GM12892 (cell line): ENCODE measurements around the gene KCNIP3.

ENCODE experiments used
- DNase-seq: peaks from one replicate; pipeline ENCODE4 v3.0.0; 2011; ENCODE audit not compliant: insufficient read length
- FAIRE-seq: peaks from 2 replicates; lab custom pipeline; 2011; peaks lifted over from hg19 to GRCh38; lab: Jason Lieb, UNC
- POLR2A ChIP-seq: IDR thresholded peaks from 2 replicates; pipeline ENCODE4 v1.6.1; 2011; ENCODE audit warnings: low read depth, low read length, control low read depth
- POLR2AphosphoS5 ChIP-seq: IDR thresholded peaks from 2 replicates; pipeline ENCODE4 v1.6.1; 2011; ENCODE audit warnings: low read depth, low read length, control low read depth
- TAF1 ChIP-seq: IDR thresholded peaks from 2 replicates; pipeline ENCODE4 v1.6.1; 2011; ENCODE audit warnings: low read depth, mild to moderate bottlenecking, control low read depth, low read length, borderline replicate concordance

The KCNIP3 gene

DNA sequence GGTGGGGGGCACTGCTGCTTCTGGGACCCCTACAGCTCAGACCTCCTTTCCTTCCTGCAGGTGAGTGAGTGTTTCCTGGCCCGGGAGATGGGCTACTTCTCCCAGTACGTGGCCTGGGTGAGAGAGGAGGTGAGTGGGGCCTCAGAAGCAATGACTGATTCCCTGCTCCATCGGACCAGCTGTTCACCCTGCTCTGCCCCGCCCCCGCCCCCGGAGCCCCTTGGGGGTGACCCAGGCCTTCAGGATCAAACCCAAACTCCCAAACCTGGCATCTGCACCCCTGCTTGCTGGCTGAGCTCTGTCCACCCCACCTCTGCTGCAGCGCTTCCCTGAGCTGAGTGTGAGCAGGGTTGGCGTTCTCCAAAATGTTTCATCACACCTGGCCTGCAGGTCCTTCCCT lies 9.8 kb upstream of the KCNIP3 start:
- no peak for FAIRE-seq
- DNase-seq = no peak
- TF ChIP-seq POLR2AphosphoS5 = no peak
- no peak for TF ChIP-seq POLR2A
- TF ChIP-seq TAF1 = no peak

DNA sequence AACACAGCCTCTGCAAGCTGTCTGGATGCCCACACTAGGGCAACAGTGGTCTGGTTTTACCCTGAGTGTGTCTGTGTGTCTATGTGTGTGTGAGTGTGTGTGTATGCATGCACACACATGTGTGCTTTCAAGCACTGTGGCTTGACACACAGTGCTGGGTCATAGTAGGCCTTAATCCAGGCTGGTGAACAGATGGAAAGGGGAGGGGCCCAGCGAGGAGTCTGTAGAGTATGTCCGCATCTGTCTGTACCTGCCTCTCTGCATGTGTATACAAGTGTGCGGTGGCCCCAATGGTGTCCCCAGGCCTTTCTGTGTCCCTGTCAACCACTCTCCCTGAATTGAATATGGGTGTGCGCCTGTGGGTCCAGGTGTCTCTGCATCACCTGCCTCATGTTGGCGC lies 9.3 kb upstream of the KCNIP3 start:
- DNase-seq (no peak), FAIRE-seq (no peak)
- no peak for TF ChIP-seq POLR2A
- no peak for TF ChIP-seq POLR2AphosphoS5
- no peak for TF ChIP-seq TAF1

DNA sequence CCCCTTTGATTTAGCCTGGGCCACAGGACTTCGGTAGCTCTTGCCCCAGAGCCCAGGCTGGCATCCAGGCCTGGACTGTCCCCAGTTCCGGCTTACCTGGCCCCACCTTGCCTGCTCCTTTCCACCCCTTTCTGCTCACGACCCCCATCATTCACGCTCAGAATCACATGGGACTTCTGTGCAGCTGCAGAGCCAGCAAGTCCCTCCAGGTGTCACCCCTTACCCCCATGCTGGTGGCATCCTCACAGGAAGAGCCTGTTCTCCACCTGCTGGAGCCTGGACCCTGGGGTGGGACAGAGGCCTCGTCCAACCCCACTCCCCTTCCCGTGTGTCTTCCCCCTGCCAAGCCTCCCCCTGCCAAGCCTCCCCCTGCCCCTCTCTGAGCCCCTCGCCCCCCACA lies 7.9 kb upstream of the KCNIP3 start:
- TF ChIP-seq POLR2A (no peak), TAF1 (no peak), POLR2AphosphoS5 (no peak)
- no peak for FAIRE-seq
- DNase-seq = no peak

DNA sequence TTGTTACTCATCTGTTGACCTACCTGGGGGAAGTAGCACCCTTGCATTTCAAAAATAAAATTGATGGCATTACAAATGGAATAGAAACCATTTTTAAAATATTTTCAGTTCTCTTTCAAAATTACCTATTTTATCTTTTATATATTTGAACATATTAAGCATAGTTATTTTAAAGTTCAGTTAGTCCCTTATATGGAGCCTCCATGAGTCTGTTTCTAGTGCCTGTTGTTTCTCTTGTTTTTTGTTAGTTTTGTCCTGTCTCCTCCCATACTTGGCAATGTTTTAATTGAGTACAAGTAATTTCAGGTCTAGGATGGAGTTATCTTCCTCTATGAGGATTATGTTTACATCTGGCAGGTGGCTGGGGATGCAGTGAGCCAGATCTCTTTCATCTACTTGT lies 5.9 kb upstream of the KCNIP3 start:
- TF ChIP-seq POLR2A (no peak), TAF1 (no peak), POLR2AphosphoS5 (no peak)
- DNase-seq (no peak), FAIRE-seq (no peak)

DNA sequence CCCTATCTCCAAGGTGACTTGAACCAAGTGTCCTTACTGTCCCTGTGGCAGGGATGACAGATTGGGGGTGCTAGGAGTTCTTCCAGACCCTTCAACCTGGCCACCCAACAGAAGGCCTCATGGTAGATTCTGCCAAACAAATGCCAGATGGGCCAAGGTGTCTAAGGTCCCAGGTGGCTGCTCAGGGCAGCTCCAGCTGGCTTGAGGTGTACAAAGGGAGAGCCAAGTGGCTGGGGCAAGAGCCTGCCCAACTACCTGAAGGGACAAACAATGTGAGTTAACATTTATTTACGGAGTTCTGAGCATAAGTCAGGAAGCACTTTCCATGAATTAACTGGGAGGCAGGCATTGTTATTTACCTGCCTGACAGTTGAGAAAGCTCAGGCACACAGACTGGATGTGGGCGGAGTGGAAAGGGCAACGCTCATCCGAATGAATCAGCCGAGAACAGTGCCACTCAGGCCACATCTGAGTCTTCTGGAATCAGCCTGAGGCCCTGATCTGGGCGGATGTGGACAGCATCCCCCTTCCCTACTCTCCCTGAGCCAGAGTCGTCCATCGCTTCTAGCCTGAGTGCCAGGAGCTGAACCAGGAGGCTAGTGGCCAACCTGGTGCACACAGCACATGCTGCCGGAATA lies 4.4 kb upstream of the KCNIP3 start:
- FAIRE-seq = no peak
- DNase-seq = no peak
- no peak for TF ChIP-seq POLR2A
- TF ChIP-seq POLR2AphosphoS5 = no peak
- no peak for TF ChIP-seq TAF1

DNA sequence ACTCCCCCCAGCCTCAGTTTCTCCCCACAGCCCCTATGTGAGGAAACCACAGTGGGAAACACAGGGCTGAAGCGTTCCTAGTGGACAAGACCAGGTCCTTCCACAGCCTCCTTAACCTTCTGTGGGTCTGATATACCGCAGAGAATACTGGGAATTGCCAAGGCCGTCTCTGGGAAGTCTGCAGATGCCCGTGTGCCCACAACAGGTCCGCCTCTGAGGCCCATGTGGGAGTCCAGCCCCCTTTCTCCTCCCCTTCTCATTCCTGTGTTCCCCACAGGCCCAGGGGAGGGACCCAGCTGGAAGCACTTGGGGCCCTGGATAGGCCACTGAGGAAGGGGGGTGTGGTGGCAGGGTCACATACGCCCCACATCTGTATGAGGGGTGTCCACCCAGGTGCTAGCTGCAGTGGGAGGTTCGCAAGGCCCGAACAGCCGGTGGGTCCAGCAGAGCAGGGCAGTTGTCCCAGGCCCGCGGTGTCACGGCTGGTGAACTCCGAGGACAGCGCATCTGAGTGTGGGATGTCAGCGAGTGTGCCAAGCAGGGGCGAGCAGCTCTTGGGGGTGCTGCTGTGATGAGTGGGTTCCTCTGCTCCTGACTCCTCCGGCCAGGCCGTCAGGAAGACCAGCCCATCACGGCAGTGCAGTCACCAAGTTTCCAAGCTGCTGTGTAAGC lies 2.4 kb upstream of the KCNIP3 start:
- no peak for FAIRE-seq
- TF ChIP-seq POLR2AphosphoS5 (no peak), POLR2A (no peak), TAF1 (no peak)
- DNase-seq = no peak

DNA sequence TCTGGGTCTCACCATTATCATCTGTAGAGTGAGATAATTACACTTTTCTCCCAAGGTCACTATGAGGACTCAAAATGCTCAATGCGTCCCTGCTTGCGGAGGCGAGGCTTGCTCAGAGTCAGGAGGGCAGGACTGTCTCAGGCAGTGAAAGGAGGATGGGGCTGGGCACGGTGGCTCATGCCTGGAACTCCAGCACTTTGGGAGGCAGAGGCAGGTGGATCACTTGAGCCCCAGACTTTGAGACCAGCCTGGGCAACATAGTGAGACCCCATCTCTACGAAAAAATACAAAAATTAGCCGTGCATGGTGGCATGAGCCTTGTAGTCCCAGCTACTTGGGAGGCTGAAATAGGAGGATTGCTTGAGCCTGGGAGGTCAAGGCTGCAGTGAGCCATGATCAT lies 1.8 kb upstream of the KCNIP3 start:
- FAIRE-seq = no peak
- TF ChIP-seq TAF1 (no peak), POLR2A (no peak), POLR2AphosphoS5 (no peak)
- DNase-seq = no peak

DNA sequence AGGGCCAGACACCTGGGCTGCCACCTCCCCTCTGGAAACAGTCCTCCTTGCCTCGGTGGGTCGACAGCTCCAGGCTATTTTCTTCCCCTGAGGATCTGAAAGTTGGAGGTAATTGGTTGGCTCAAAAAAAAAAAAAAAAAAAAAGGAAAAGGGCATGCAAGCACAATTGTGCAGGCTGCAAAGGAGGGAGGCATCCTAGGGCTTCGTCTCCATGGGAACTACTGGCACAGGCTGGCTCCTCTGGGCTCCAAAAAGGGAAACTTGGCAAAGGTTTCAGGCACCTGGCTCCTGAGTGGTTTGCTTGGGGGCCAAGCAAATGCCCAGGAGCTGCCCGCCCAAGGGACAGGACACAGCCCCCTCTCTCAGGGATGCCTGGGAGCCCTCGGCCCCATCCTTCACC lies 1.1 kb upstream of the KCNIP3 start:
- FAIRE-seq = no peak
- no peak for TF ChIP-seq POLR2A
- TF ChIP-seq TAF1 = no peak
- TF ChIP-seq POLR2AphosphoS5 = no peak
- no peak for DNase-seq

DNA sequence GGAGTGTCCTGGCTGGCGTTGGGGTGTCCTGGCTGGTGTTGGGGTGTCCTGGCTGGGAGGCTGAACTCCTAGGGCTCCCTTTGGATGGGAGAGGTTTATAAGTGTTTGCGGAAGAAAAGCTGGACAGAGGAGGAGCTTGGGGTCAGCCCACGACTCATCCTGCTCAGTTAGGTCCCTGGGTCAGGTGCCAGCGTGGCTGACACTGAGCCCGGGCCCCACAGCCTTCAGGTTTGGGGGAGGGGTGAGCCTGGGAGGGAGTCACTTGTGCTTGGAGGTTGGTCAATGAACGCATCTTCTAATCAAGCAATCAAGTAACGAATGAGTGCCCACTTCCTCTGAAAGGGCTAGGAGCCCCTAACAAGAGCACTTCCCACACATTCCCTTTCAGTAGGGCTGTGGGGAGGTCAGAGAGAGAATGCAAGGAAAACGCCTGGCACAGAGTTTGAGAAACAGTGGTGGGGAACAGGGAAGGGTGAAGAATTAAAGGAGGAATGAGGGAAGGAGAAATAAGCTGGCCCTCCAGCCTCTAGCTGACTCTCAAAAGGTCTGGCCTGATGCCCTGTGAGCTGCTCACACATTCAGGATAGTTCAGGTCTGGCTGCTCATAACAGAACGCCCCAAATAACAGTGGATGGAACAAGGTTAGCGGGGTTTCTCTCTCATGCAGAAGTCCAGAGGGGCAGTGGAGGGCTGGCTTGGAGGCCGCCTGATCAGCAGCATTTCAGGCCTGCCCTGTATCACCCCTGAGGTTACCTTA lies 670 bp downstream of the KCNIP3 start:
- TF ChIP-seq TAF1 (no peak), POLR2A (no peak), POLR2AphosphoS5 (no peak)
- FAIRE-seq (no peak), DNase-seq (no peak)

DNA sequence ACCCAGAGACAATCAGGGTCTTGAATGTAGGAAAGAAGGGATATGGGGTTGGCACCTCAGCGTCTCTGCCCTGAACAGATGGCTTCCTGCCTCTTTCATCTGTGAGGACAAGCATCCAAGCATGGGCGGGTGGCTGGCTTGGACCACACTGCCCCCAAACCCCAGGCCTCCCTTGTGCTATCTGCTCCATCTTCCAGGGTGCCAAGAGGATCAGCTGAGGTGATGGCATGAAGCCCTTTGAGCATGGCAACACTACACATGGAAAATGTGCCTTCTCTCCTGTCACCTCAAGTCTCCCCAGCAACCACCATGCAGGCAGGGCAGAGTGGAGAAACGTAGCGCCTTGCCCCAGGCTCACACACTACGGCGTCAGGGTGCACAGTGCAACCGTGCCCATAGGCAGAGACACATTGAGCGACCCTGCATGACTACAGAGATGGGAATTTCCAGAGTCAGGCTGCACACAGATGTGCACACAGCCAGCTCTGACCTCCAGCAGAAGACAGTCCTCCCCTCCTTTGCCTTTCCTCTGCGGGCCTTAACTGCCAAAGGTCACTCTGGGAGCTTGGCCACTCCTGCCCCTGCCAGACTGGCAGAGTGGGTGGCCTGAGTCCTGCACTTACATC lies 1.5 kb downstream of the KCNIP3 start:
- no peak for DNase-seq
- FAIRE-seq = no peak
- TF ChIP-seq POLR2A (no peak), TAF1 (no peak), POLR2AphosphoS5 (no peak)

DNA sequence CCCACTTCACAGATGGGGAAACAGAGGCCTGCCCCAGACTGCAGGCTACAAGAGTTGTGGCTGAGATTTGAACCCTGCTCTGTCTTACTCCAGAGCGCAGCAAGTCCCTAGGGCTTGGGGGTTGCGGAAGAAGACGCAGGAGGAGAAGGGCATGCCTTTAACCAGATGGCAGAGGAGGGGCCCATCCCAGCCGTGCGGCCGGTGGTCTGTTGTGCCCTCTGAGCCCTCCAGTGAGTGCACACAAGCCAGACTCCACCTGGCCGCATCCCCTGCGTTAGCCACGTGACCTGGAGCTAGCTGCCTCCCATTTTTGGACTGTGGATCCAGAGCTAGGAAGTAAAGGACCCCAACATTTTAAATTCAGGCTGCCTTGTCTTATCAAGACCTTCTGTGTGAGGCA lies 2.8 kb downstream of the KCNIP3 start:
- FAIRE-seq = no peak
- no peak for DNase-seq
- TF ChIP-seq POLR2A (no peak), TAF1 (no peak), POLR2AphosphoS5 (no peak)
